ENCODE measurements around the gene RCC1.
"Not testable (repeated sequence)": the region's sequence is repeated elsewhere in the genome, so short reads cannot be mapped to it uniquely, and the experiment has no call there.

Gene RCC1

GRCh38 chr1:28566931-28567330 is 61.1 kb downstream of the RCC1 start:
- no peak overlapping the region for H3K4me3 ChIP-seq (ENCODE audit: low read depth, low read length)
- WGBS (ENCODE audit: extremely low coverage, insufficient coverage, insufficient read length): no CpG with 5 or more reads among the region's 2 CpGs

GRCh38 chr1:28571911-28572310 is 66.1 kb downstream of the RCC1 start:
- Histone ChIP-seq H2BK5ac (ENCODE audit: low read depth, low read length, poor library complexity) (no peak overlapping the region), H2AFZ (ENCODE audit: insufficient read depth, low read length, poor library complexity) (no peak overlapping the region), H4K12ac (ENCODE audit: low read depth, low read length) (no peak overlapping the region), H3K27ac (ENCODE audit: low read depth, low read length) (no peak overlapping the region), H4K91ac (ENCODE audit: low read depth, low read length) (no peak overlapping the region), H3K4ac (ENCODE audit: low read depth, low read length) (no peak overlapping the region), H2BK12ac (ENCODE audit: low read length) (no peak overlapping the region), H3K9ac (ENCODE audit: low read length) (no peak overlapping the region), H3K79me2 (ENCODE audit: control insufficient read depth, insufficient read depth, low read length, poor library complexity) (no peaks in the 10 kb centered on the region), H3K4me3 (ENCODE audit: low read depth, low read length) (no peak overlapping the region), H2AK5ac (ENCODE audit: low read length) (no peak overlapping the region), H3K9me3 (ENCODE audit: insufficient read depth, low read depth, low read length) (no peaks in the 10 kb centered on the region), H3K27me3 (ENCODE audit: insufficient read depth, low read length) (no peaks in the 10 kb centered on the region), H2BK120ac (ENCODE audit: insufficient read depth, low read length, poor library complexity) (no peak overlapping the region), H3K18ac (ENCODE audit: low read length) (no peak overlapping the region), H3K14ac (ENCODE audit: low read length) (no peak overlapping the region), H3K4me1 (ENCODE audit: control insufficient read depth in 1 of 2, insufficient read depth in 2 of 2, low read length in 2 of 2) (no peaks in the 10 kb centered on the region), H4K8ac (ENCODE audit: low read depth, low read length) (no peak overlapping the region), H3K4me2 (ENCODE audit: low read length) (no peak overlapping the region), H3K23ac (ENCODE audit: low read length) (no peak overlapping the region), H3K36me3 (ENCODE audit: control insufficient read depth in 1 of 2, insufficient read depth in 2 of 2, low read length in 2 of 2) (peaks cover 41 to 59% of the 10 kb centered on the region in 2 experiments), H3K79me1 (ENCODE audit: low read length) (no peaks in the 10 kb centered on the region)
- DNase-seq: no peak
- no CpG with 5 or more reads among the region's 4 CpGs for WGBS (ENCODE audit: extremely low coverage, insufficient coverage, insufficient read length)

More at GRCh38 chr1:28566931-28567330, 61.1 kb downstream of the RCC1 start:
- Histone ChIP-seq H2AK5ac (ENCODE audit: low read length) (no peak overlapping the region), H4K12ac (ENCODE audit: low read depth, low read length) (no peak overlapping the region), H3K9me3 (ENCODE audit: insufficient read depth, low read depth, low read length) (no peaks in the 10 kb centered on the region), H2BK120ac (ENCODE audit: insufficient read depth, low read length, poor library complexity) (no peak overlapping the region), H2BK12ac (ENCODE audit: low read length) (no peak overlapping the region), H3K14ac (ENCODE audit: low read length) (no peak overlapping the region), H3K36me3 (ENCODE audit: control insufficient read depth in 1 of 2, insufficient read depth in 2 of 2, low read length in 2 of 2) (peaks cover 42 to 70% of the 10 kb centered on the region in 2 experiments), H2BK5ac (ENCODE audit: low read depth, low read length, poor library complexity) (no peak overlapping the region), H3K27ac (ENCODE audit: low read depth, low read length) (no peak overlapping the region), H3K9ac (ENCODE audit: low read length) (no peak overlapping the region), H3K27me3 (ENCODE audit: insufficient read depth, low read length) (no peaks in the 10 kb centered on the region), H4K8ac (ENCODE audit: low read depth, low read length) (no peak overlapping the region), H3K18ac (ENCODE audit: low read length) (no peak overlapping the region), H3K4me1 (ENCODE audit: control insufficient read depth in 1 of 2, insufficient read depth in 2 of 2, low read length in 2 of 2) (no peaks in the 10 kb centered on the region), H3K4me2 (ENCODE audit: low read length) (no peak overlapping the region), H3K23ac (ENCODE audit: low read length) (no peak overlapping the region), H3K79me1 (ENCODE audit: low read length) (no peaks in the 10 kb centered on the region), H3K79me2 (ENCODE audit: control insufficient read depth, insufficient read depth, low read length, poor library complexity) (no peaks in the 10 kb centered on the region), H2AFZ (ENCODE audit: insufficient read depth, low read length, poor library complexity) (no peak overlapping the region), H4K91ac (ENCODE audit: low read depth, low read length) (no peak overlapping the region), H3K4ac (ENCODE audit: low read depth, low read length) (no peak overlapping the region)
- no peak for DNase-seq

- not testable (repeated sequence) for H2AK5ac ChIP-seq (ENCODE audit: low read length); H3K14ac ChIP-seq (ENCODE audit: low read length); H3K79me2 ChIP-seq (ENCODE audit: control insufficient read depth, insufficient read depth, low read length, poor library complexity); H3K4ac ChIP-seq (ENCODE audit: low read depth, low read length); H2BK12ac ChIP-seq (ENCODE audit: low read length); H2AFZ ChIP-seq (ENCODE audit: insufficient read depth, low read length, poor library complexity); H3K9me3 ChIP-seq (ENCODE audit: insufficient read depth, low read depth, low read length); H3K4me2 ChIP-seq (ENCODE audit: low read length); H4K91ac ChIP-seq (ENCODE audit: low read depth, low read length); H2BK120ac ChIP-seq (ENCODE audit: insufficient read depth, low read length, poor library complexity); H3K79me1 ChIP-seq (ENCODE audit: low read length); H3K9ac ChIP-seq (ENCODE audit: low read length); H3K18ac ChIP-seq (ENCODE audit: low read length); H3K27ac ChIP-seq (ENCODE audit: low read depth, low read length); H2BK5ac ChIP-seq (ENCODE audit: low read depth, low read length, poor library complexity); H4K8ac ChIP-seq (ENCODE audit: low read depth, low read length); H3K4me1 ChIP-seq (ENCODE audit: control insufficient read depth in 1 of 2, insufficient read depth in 2 of 2, low read length in 2 of 2); H3K27me3 ChIP-seq (ENCODE audit: insufficient read depth, low read length); H3K23ac ChIP-seq (ENCODE audit: low read length); H4K12ac ChIP-seq (ENCODE audit: low read depth, low read length); H3K4me3 ChIP-seq (ENCODE audit: low read depth, low read length)
- WGBS (ENCODE audit: extremely low coverage, insufficient coverage, insufficient read length): no CpG with 5 or more reads among the region's 12 CpGs
- peak; percentile 88 to 89 for DNase-seq
- H3K36me3 ChIP-seq (ENCODE audit: control insufficient read depth in 1 of 2, insufficient read depth in 2 of 2, low read length in 2 of 2): peaks cover 37 to 57% of the 10 kb centered on the region in 2 experiments
Measured at GRCh38 chr1:28572891-28573290, 67.0 kb downstream of the RCC1 start.

GRCh38 chr1:28573564-28573963 is 67.7 kb downstream of the RCC1 start:
- no peak overlapping the region for H3K14ac ChIP-seq (ENCODE audit: low read length)
- H3K4me1 ChIP-seq (ENCODE audit: control insufficient read depth in 1 of 2, insufficient read depth in 2 of 2, low read length in 2 of 2): no peaks in the 10 kb centered on the region
- H3K4me3 ChIP-seq (ENCODE audit: low read depth, low read length): no peak overlapping the region
- no peak overlapping the region for H4K12ac ChIP-seq (ENCODE audit: low read depth, low read length)
- no peaks in the 10 kb centered on the region for H3K79me1 ChIP-seq (ENCODE audit: low read length)
- H3K4ac ChIP-seq (ENCODE audit: low read depth, low read length): no peak overlapping the region
- WGBS (ENCODE audit: extremely low coverage, insufficient coverage, insufficient read length): no CpG with 5 or more reads among the region's 11 CpGs
- no peaks in the 10 kb centered on the region for H3K27me3 ChIP-seq (ENCODE audit: insufficient read depth, low read length)
- no peak overlapping the region for H3K23ac ChIP-seq (ENCODE audit: low read length)
- no peak overlapping the region for H3K4me2 ChIP-seq (ENCODE audit: low read length)
- no peak overlapping the region for H2AK5ac ChIP-seq (ENCODE audit: low read length)
- no peak overlapping the region for H2BK5ac ChIP-seq (ENCODE audit: low read depth, low read length, poor library complexity)
- H3K79me2 ChIP-seq (ENCODE audit: control insufficient read depth, insufficient read depth, low read length, poor library complexity): no peaks in the 10 kb centered on the region
- no peak overlapping the region for H2BK12ac ChIP-seq (ENCODE audit: low read length)
- H4K8ac ChIP-seq (ENCODE audit: low read depth, low read length): no peak overlapping the region
- H3K27ac ChIP-seq (ENCODE audit: low read depth, low read length): no peak overlapping the region
- no peak overlapping the region for H3K9ac ChIP-seq (ENCODE audit: low read length)
- H3K18ac ChIP-seq (ENCODE audit: low read length): no peak overlapping the region
- no peak overlapping the region for H2BK120ac ChIP-seq (ENCODE audit: insufficient read depth, low read length, poor library complexity)
- no peaks in the 10 kb centered on the region for H3K9me3 ChIP-seq (ENCODE audit: insufficient read depth, low read depth, low read length)
- DNase-seq: no peak
- no peak overlapping the region for H4K91ac ChIP-seq (ENCODE audit: low read depth, low read length)
- H3K36me3 ChIP-seq (ENCODE audit: control insufficient read depth in 1 of 2, insufficient read depth in 2 of 2, low read length in 2 of 2): peaks cover 33 to 57% of the 10 kb centered on the region in 2 experiments
- no peak overlapping the region for H2AFZ ChIP-seq (ENCODE audit: insufficient read depth, low read length, poor library complexity)

Measured in trophoblast cell (in vitro differentiated cells and primary cell).